ENCODE results near the gene MEDAG. TPM values are rescaled to one million over a fixed set of nuclear protein-coding genes. Genes with fewer than 3 reads are reported as not detected.

Gene MEDAG
- total RNA-seq (2022; extraction: Qiagen RNA extraction), result 0.13 to 0.36 TPM (median 0.32 TPM) in 5 replicates

DNA sequence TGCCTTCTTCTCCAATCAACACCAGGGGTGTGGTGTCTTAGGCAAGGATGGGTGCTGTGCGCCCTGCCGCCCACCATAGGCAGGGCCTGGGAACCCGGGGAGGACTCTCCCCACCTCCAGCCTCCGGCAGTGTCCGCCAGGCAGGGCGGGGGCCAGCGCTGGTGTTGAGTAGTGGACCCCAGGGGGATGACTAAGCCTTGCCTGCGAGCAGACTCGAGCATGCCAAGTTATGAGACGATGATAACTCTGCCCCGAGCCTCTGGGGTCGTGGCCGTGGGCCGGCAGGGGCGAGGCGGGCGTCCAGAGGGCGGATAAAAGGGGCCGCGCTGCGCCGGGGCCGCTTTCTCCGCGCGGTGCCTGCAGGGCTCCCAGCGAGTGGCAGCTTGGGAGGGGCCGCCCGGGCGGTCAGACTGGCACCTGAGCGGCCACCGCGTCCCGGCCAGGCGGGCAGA, at the start of gene MEDAG:
Gene MEDAG, plus strand, starts transcription at position 340 of the 452 bp plus-strand sequence. CDS start 245 bp downstream, outside the sequence.

DNA sequence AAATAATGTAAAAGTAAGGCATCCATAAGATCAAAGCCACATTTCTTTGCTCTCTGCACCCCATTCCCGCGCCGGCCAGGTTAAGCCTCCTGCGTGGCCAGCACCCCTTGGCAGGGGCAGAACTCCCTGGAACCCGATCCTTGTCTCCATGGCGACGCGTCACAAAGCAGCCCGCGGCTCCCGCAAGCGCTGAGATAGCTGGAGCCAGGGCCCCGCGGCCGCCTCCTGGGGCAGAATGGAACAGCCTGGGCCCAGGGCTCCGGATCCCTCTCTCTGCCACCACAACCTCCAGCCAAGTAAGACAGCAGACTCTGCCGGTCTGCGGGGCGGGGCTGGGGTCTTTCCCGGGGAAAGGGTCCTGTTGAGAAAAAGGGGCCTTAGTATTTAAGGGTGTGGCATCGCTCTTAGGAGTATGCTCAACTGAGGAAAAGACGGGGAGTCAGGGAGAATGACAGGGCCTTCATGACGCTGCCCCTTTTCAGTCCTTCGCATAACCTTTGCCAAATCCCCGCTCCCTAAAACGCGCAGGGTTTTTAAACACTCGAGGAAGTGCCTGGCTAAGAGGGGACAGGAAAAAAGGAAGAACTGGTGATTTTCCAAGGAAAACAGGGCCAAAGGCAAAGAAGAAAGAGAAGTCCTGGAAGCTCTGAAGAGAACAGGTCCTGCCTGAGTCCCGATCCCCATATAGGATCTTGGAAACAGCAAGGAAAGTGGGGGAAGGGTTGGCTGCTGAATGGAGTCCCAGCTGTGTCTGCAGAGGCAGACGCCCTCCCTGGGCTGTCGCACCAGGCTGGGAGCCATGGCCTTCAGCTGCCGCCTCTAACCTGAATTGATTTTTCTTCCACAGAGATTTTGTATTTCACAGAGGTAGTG, 26.6 kb downstream of the MEDAG start, which contains the start of gene TEX26:
Gene TEX26, plus strand, starts transcription at position 176 of the 873 bp plus-strand sequence. Its CDS starts 60 bp downstream, at position 236.

Other genes starting within 250 kb of the MEDAG start
- gene ALOX5AP, start 170.7 kb upstream of the MEDAG start, total RNA-seq (2022; extraction: Qiagen RNA extraction), result 8.5 to 11.5 TPM (median 10.1 TPM) in 5 replicates
- not detected in 5 replicates for gene TEX26, start 26.4 kb downstream of the MEDAG start, total RNA-seq (2022; extraction: Qiagen RNA extraction)